Measurements from ENCODE around the gene CELF2.

DNA sequence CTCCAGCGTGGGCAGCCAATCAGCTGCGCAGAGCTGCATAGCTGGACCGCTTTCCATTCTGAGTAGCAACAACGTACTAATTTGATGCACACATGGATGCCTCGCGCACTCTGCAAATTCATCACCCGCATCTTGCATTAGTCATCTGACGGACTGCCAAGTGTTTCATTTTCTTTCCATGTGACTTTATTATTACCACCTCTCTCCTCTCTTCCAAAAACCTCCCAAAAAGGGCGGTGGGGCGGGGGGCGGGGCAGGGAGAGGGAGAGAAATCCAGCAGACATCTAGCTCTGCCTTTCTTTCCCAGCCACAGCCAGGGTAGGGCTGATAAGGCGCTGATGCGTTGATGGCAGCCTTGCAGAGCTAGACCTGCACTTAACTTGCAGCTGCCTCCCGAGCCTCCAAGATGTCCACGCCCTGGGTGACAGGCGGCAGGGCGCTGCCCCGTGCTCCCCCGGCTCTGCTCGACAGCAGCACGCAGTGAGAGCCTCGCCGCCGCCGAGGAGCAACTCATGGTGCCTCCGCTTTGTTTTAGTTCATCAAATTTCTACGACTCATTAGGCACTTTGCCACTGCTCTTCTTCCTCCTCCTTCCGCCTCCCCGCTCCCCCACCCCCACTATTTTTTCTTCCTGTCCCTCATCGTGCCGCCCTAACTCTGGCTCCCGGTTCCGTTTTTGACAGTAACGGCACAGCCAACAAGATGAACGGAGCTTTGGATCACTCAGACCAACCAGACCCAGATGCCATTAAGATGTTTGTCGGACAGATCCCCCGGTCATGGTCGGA is 147.3 kb downstream of the CELF2 start:
- TF ChIP-seq, protein P1, sequence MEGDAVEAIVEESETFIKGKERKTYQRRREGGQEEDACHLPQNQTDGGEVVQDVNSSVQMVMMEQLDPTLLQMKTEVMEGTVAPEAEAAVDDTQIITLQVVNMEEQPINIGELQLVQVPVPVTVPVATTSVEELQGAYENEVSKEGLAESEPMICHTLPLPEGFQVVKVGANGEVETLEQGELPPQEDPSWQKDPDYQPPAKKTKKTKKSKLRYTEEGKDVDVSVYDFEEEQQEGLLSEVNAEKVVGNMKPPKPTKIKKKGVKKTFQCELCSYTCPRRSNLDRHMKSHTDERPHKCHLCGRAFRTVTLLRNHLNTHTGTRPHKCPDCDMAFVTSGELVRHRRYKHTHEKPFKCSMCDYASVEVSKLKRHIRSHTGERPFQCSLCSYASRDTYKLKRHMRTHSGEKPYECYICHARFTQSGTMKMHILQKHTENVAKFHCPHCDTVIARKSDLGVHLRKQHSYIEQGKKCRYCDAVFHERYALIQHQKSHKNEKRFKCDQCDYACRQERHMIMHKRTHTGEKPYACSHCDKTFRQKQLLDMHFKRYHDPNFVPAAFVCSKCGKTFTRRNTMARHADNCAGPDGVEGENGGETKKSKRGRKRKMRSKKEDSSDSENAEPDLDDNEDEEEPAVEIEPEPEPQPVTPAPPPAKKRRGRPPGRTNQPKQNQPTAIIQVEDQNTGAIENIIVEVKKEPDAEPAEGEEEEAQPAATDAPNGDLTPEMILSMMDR (conservative IDR thresholded peaks at IDR 0.05; ENCODE audit: low read depth, low read length), result no peak
- TF ChIP-seq, protein P2, sequence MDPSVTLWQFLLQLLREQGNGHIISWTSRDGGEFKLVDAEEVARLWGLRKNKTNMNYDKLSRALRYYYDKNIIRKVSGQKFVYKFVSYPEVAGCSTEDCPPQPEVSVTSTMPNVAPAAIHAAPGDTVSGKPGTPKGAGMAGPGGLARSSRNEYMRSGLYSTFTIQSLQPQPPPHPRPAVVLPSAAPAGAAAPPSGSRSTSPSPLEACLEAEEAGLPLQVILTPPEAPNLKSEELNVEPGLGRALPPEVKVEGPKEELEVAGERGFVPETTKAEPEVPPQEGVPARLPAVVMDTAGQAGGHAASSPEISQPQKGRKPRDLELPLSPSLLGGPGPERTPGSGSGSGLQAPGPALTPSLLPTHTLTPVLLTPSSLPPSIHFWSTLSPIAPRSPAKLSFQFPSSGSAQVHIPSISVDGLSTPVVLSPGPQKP (IDR thresholded peaks at IDR 0.05; ENCODE audit: borderline replicate concordance, low read depth, low read length), result no peak
